GM21786 (cell line): ENCODE measurements around the gene HACD4.
A peak's percentile ranks its signal among the peaks of the same experiment; 100 is the strongest.
"Not testable (repeated sequence)": the region's sequence is repeated elsewhere in the genome, so short reads cannot be mapped to it uniquely, and the experiment has no call there.

ENCODE experiments used
- ATAC-seq: cut with Tn5 transposase; IDR thresholded peaks from one replicate; pipeline ENCODE4 v1.9.1; 2021; ENCODE audit not compliant: unreplicated experiment

The HACD4 gene

GRCh38 chr9:21016701-21017491 lies 14.5 kb downstream of the HACD4 start:
- ATAC-seq: no peak

GRCh38 chr9:21015995-21016394 lies 15.4 kb downstream of the HACD4 start:
- ATAC-seq: no peak

GRCh38 chr9:21015129-21015815 lies 16.2 kb downstream of the HACD4 start:
- ATAC-seq: no peak

- ATAC-seq: no peak
These were observed 29.4 kb downstream of the HACD4 start for GRCh38 chr9:21002040-21002439.

GRCh38 chr9:21001581-21001980 lies 29.9 kb downstream of the HACD4 start:
- ATAC-seq: no peak

GRCh38 chr9:20997503-20998076 lies 33.9 kb downstream of the HACD4 start:
- peak; percentile 81 for ATAC-seq

- no peak for ATAC-seq
These were observed 34.6 kb downstream of the HACD4 start for GRCh38 chr9:20996809-20997208.

- no peak for ATAC-seq
These were observed 35.8 kb downstream of the HACD4 start for GRCh38 chr9:20995616-20996015.

- no peak for ATAC-seq
These were observed 37.0 kb downstream of the HACD4 start for GRCh38 chr9:20994486-20994885.

- no peak for ATAC-seq
These were observed 40.6 kb downstream of the HACD4 start for GRCh38 chr9:20990867-20991266.

GRCh38 chr9:20989923-20990341 lies 41.5 kb downstream of the HACD4 start:
- ATAC-seq: no peak

- no peak for ATAC-seq
These were observed 42.6 kb downstream of the HACD4 start for GRCh38 chr9:20988671-20989315.

- ATAC-seq: no peak
These were observed 43.4 kb downstream of the HACD4 start for GRCh38 chr9:20988061-20988460.

- no peak for ATAC-seq
These were observed 43.9 kb downstream of the HACD4 start for GRCh38 chr9:20987521-20987920.

GRCh38 chr9:20985851-20986600 lies 45.4 kb downstream of the HACD4 start:
- no peak for ATAC-seq

- ATAC-seq: no peak
These were observed 46.9 kb downstream of the HACD4 start for GRCh38 chr9:20984506-20984905.

GRCh38 chr9:20981486-20981885 lies 50.0 kb downstream of the HACD4 start:
- ATAC-seq: no peak

- ATAC-seq: peak; percentile 76
These were observed 50.5 kb downstream of the HACD4 start for GRCh38 chr9:20980832-20981455.

- ATAC-seq: no peak
These were observed 53.2 kb downstream of the HACD4 start for GRCh38 chr9:20978249-20978648.

- ATAC-seq: not testable (repeated sequence)
These were observed 57.1 kb downstream of the HACD4 start for GRCh38 chr9:20974191-20974938.
